Endothelial cell of umbilical vein (primary cell): ENCODE measurements around the gene SYT7. TPM values are rescaled to one million over a fixed set of nuclear protein-coding genes. Genes with fewer than 3 reads are reported as not detected.

Source experiments
- BruUV-seq: library from RNA; stranded (reverse); fragments of 400-500 nt; replicated peaks from 2 replicates; lab custom pipeline; 2021; lab: Mats Ljungman, UMichigan
- CTCF ChIA-PET: fragments of 300-600, 350-600 bp; sonication (Branson Sonifier 250); formaldehyde crosslinking; loops from one replicate; lab custom pipeline; 2021; ENCODE audit warnings: antibody characterized with exemption, inconsistent platforms; lab: Charles Lee
- POLR2A ChIA-PET: fragments of 300-600, 350-600 bp; sonication (Branson Sonifier 250); formaldehyde crosslinking; loops from one replicate; lab custom pipeline; 2021; ENCODE audit warnings: antibody characterized with exemption, inconsistent platforms; lab: Charles Lee
- DNase-seq: peaks from one replicate; pipeline ENCODE4 v3.0.0-alpha.2; 2011; ENCODE audit warnings: low read depth, low spot score
- FAIRE-seq: peaks from 2 replicates; lab custom pipeline; 2011; peaks lifted over from hg19 to GRCh38; lab: Jason Lieb, UNC
- H2AFZ ChIP-seq: 2 replicates; pipeline ENCODE4 v1.6.0; 2012; ENCODE audit warnings: low read depth, low read length, control low read depth, inconsistent platforms
- H3K27ac ChIP-seq: 2 replicates; pipeline ENCODE4 v1.5.1; 2011; ENCODE audit warnings: low read depth, mild to moderate bottlenecking, control low read depth, low read length, moderate library complexity; ENCODE audit not compliant: insufficient read depth
- H3K27me3 ChIP-seq, 2 experiments: 2 replicates each; pipeline versions ENCODE4 v1.6.0 to v1.6.1; 2011; ENCODE audit warnings: low read length in 2 of 2, mixed read lengths in 1 of 2; ENCODE audit not compliant: control insufficient read depth in 2 of 2, insufficient read depth in 2 of 2
- H3K36me3 ChIP-seq, 2 experiments: 2 replicates in 1 of 2; 3 replicates in 1 of 2; pipeline ENCODE4 v1.5.1; 2011; ENCODE audit warnings: low read length in 2 of 2, mild to moderate bottlenecking in 1 of 2, moderate library complexity in 1 of 2; ENCODE audit not compliant: control insufficient read depth in 2 of 2, insufficient read depth in 2 of 2; ENCODE audit errors: extremely low read depth in 1 of 2
- H3K4me1 ChIP-seq: 3 replicates; pipeline ENCODE4 v1.5.1; 2011; ENCODE audit warnings: mild to moderate bottlenecking, low read length; ENCODE audit not compliant: control insufficient read depth, insufficient read depth; ENCODE audit errors: extremely low read depth
- H3K4me2 ChIP-seq: 2 replicates; pipeline ENCODE4 v1.6.1; 2011; ENCODE audit warnings: low read length, control low read depth, mixed read lengths; ENCODE audit not compliant: insufficient read depth
- H3K4me3 ChIP-seq, 3 experiments: fragments of 200-600 bp in 1 of 3; sonication (generic), shearing (Covaris generic) in 1 of 3; replicated peaks in 1 of 3; 2 replicates each; pipeline ENCODE4 v1.5.1; 2011 to 2016; ENCODE audit warnings: control low read depth in 3 of 3, low read length in 3 of 3, mild to moderate bottlenecking in 2 of 3, inconsistent platforms in 1 of 3, low read depth in 1 of 3, moderate library complexity in 1 of 3; ENCODE audit not compliant: insufficient read depth in 1 of 3
- H3K79me2 ChIP-seq: 2 replicates; pipeline ENCODE4 v1.6.0; 2012; ENCODE audit warnings: low read length, inconsistent platforms; ENCODE audit not compliant: control insufficient read depth, insufficient read depth
- H3K9ac ChIP-seq: replicated peaks from 2 replicates; pipeline ENCODE3; 2011; ENCODE audit warnings: low read length, control low read depth; ENCODE audit not compliant: insufficient read depth; ENCODE audit errors: extremely low read depth
- H3K9me1 ChIP-seq: replicated peaks from 3 replicates; pipeline ENCODE4 v1.6.0; 2011; ENCODE audit warnings: mild to moderate bottlenecking, low read length; ENCODE audit not compliant: control insufficient read depth, insufficient read depth; ENCODE audit errors: extremely low read depth
- H3K9me3 ChIP-seq: replicated peaks from 2 replicates; pipeline ENCODE4 v1.5.1; 2012; ENCODE audit warnings: low read length, inconsistent platforms; ENCODE audit not compliant: control insufficient read depth, insufficient read depth
- H4K20me1 ChIP-seq: replicated peaks from 2 replicates; pipeline ENCODE3; 2011; ENCODE audit warnings: mild to moderate bottlenecking, low read length; ENCODE audit not compliant: control insufficient read depth, insufficient read depth; ENCODE audit errors: extremely low read depth
- dilution Hi-C: fragments of 300-500 bp; cut with MboI; formaldehyde crosslinking; loops from one replicate; pipeline ENCODE4 v1.15.0; 2019; ENCODE audit warnings: low sequenced_read_pairs; ENCODE audit not compliant: extremely low pct_ligation_motif_present
- intact Hi-C: fragments of 100-400 bp; cut with micrococcal nuclease; formaldehyde crosslinking; loops from one replicate; pipeline ENCODE4 v1.10.0; 2022
- polyA plus RNA-seq, 4 experiments: library from polyadenylated mRNA; depleted of rRNA in 3 of 4; stranded (reverse) in 3 of 4; unstranded in 1 of 4; fragments of >200 nt; gene quantifications; 2 replicates each; pipeline versions ENCODE4 v1.2.1 to v1.2.3, GENCODE V29; 2011 to 2012; ENCODE audit warnings: missing spikeins in 1 of 4
- total RNA-seq: library from RNA; stranded (reverse); gene quantifications from 2 replicates; pipeline ENCODE4 v1.2.3, GENCODE V29; 2021
- TF ChIP-seq, protein P1 (sequence below): IDR thresholded peaks from 2 replicates; pipeline ENCODE4 v1.6.1; 2011; ENCODE audit not compliant: insufficient read depth, insufficient read length

Gene SYT7
- total and polyA plus RNA-seq, 2 donors (not counting 3 experiments of a cell fraction or from before 2014, with no cell fraction given) = 0.08 to 0.55 TPM

DNA sequence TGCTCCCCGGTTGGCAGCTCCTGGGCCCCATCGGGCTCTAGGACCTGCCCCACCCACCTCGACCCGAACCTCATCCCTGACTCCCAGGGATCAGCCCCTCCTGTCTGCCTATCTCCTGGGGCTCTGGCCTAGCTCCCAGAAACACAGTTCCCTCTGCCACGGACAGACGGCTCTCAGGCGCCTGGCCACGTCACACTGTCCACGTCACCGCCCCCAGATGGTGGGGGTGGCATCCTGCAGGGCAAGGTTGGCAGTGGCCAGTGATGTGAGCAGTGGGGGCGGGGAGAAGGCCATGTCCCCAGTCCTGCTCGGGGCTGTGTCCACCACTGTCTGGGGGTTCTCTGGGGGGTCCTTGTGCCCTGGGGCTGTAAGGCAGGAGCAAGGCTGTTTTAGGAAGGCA lies 29.2 kb downstream of the SYT7 start:
- dilution Hi-C loops = no loop called here
- BruUV-seq = no TSS peak
- POLR2A ChIA-PET = no interaction called here

DNA sequence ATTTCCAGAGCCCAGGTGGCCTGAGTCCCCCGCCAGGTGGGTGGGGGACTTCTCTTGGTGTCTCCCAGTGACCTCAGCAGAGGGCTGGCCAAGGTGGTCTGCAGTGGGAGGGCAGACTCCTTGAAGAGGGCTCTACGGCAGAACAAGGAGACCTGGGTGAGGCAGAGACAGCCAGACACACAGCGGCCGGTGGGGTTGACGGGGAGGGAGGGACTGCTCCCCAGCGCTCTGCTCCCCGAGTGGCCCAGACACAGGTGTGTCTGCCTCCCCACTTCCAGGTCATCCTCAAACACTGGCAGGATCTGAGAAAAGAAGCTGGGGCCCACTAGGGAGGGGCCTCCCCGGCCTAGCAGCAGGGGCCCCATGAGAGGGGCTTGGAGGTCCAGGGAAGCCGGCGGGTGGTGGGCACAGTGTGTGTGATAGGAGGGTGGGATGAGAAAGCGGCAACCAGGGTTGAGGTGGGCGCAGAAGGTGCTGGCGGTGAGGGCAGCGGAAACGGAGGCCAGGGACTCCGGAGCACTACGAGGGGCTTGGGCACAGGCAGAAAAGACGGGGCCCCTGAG lies 30.1 kb downstream of the SYT7 start:
- CTCF ChIA-PET = no interaction called here
- dilution Hi-C loops = no loop called here
- TF ChIP-seq, protein P1, sequence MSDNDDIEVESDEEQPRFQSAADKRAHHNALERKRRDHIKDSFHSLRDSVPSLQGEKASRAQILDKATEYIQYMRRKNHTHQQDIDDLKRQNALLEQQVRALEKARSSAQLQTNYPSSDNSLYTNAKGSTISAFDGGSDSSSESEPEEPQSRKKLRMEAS = no peak

More for the DNA sequence above, 29.2 kb downstream of the SYT7 start:
- Histone ChIP-seq H3K4me2 (no peak overlapping the region), H2AFZ (no peak overlapping the region), H3K9ac (no peak overlapping the region), H3K4me1 (no peaks in the 10 kb centered on the region), H3K4me3 (no peak overlapping the region), H3K27me3 (peaks cover 20 to 24% of the 10 kb centered on the region in 2 experiments), H3K27ac (no peak overlapping the region), H3K79me2 (no peaks in the 10 kb centered on the region), H4K20me1 (no peaks in the 10 kb centered on the region), H3K9me3 (no peaks in the 10 kb centered on the region), H3K36me3 (no peaks in the 10 kb centered on the region), H3K9me1 (no peaks in the 10 kb centered on the region)
- CTCF ChIA-PET = no interaction called here
- FAIRE-seq (no peak), DNase-seq (no peak)
- intact Hi-C loops = no loop called here
- TF ChIP-seq, protein P1 = no peak

More for the DNA sequence above, 30.1 kb downstream of the SYT7 start:
- intact Hi-C loops = no loop called here
- H3K79me2 ChIP-seq = no peaks in the 10 kb centered on the region
- H3K36me3 ChIP-seq = no peaks in the 10 kb centered on the region
- no peak overlapping the region for H3K4me2 ChIP-seq
- no peak overlapping the region for H3K27ac ChIP-seq
- H3K9ac ChIP-seq = no peak overlapping the region
- no peaks in the 10 kb centered on the region for H4K20me1 ChIP-seq
- BruUV-seq = no TSS peak
- POLR2A ChIA-PET = no interaction called here
- no peak overlapping the region for H3K4me3 ChIP-seq
- no peaks in the 10 kb centered on the region for H3K9me3 ChIP-seq
- peaks cover 11 to 15% of the 10 kb centered on the region in 2 experiments for H3K27me3 ChIP-seq
- H2AFZ ChIP-seq = no peak overlapping the region
- DNase-seq (no peak), FAIRE-seq (no peak)
- no peaks in the 10 kb centered on the region for H3K9me1 ChIP-seq
- H3K4me1 ChIP-seq = no peaks in the 10 kb centered on the region
